IPS DF 19.7 (cell line): ENCODE results near the gene ZNF629.

ENCODE experiments used
- DNase-seq: peaks from one replicate; pipeline ENCODE4 v3.0.0-alpha.2; 2013; ENCODE audit warnings: low read depth, low spot score

Gene ZNF629

GRCh38 chr16:30786115-30786935 lies 680 bp downstream of the ZNF629 start:
- DNase-seq: no peak

- no peak for DNase-seq
Observed at GRCh38 chr16:30785126-30786106, 1.6 kb downstream of the ZNF629 start.

DNA sequence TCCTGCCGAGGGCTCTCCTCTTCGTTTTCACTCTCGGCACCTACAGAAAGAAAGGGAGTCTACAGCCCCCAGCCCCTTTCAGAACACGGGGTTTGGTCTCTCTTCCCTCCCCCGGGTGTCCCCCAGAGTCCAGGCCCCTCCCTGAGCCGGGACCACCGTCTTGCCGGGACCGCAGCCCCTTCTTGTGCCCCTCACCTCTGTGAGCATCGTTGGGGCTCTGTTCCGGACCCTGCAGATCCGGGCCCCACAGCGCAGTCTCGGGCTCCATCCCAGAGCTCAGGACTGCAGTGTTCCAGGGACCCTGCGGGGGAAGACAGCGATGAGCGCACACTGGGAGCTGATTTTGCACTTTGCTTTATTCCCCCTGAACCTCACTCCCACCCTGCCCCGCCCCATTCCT lies 2.8 kb downstream of the ZNF629 start:
- no peak for DNase-seq

GRCh38 chr16:30783280-30784109 lies 3.5 kb downstream of the ZNF629 start:
- DNase-seq: no peak

- no peak for DNase-seq
Observed at GRCh38 chr16:30782486-30783279, 4.3 kb downstream of the ZNF629 start.

DNA sequence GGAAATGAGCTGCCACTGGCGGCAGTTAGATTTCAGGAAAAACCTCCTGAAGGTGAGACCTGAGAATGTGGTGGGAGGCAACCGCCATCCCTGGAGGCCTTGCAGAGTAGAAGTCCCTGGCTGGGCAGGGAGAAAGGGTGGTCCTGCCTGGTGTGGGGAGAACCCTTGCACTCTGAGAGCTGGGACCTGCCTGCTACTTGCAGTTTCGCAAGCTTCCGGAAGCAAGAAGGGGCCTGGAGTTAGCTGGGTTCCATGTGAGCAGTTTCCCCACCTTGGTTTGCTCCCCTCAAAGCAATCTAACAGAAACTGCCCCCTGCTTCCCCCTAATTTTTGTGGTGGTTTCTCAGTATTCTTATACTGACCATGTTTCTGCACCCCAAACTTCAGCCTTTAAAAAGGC lies 6.5 kb downstream of the ZNF629 start:
- DNase-seq: no peak

- DNase-seq: no peak
Observed at GRCh38 chr16:30780021-30780420, 7.0 kb downstream of the ZNF629 start.

- DNase-seq: no peak
Observed at GRCh38 chr16:30779596-30779995, 7.4 kb downstream of the ZNF629 start.

DNA sequence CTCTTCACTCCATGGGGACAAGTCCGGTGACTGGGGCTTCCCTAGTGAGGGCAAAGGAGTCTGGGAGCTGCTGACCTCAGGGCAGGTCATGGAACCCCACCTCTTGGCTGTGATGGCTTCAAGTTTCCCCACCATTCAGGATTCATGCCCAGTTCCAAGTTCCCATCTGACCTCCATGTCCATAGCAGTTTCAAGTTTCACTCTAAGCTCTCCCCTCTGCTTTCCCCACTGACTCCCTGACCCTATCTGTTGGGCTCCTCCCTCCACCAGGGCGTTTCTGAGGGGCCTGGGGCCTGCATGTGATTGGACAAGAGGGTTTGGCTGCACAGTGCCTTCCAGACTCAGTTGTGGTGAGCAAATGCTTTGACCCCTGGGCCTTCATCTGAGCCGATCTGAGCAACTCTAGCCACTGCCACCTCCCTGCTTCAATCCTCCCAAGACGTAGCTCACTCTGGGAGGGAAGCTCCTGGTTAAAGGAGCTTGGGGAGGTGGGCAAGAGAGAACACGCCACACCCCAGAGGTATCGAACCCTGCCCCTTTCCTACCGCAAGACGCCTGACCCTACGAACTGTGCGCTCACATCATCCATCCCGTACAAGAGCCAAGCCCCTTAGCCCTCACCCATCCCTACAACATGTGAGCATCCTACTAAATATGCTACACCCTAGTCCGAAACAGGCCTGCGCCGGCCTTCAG lies 8.3 kb downstream of the ZNF629 start:
- no peak for DNase-seq

DNA sequence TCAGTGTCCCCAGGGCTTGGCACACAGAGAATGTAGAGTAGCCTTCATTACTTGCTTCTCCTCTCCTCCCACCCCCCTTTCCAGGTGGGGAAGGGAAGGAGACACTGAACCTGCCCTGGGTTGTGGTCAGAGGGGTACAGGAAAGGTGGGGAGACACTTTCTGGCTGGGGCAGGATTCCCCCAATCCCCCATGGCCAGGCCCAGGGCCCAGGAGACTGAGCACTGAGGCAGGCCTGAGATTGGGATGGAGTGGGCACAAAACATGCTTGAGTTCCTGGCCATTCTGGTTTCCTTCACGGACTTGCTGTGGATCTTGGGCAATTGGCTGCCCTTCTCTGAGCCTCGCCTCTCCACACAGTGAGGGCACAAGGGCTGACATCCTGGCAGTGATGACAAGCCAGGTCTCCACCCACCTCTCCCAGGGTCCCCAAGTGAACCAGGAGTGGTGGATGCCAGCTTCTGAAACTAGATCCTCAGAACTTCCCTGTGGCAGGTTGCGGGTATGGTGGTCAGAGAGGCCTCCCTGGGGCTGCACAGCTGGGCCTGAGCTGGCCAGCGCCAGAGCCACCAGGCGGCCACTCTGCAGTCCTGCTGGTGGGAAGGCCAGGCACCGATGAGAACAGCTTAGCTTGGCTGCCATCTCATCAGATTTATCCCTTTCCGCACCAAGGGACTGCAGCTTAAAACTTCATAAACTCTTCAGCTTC lies 9.3 kb downstream of the ZNF629 start:
- DNase-seq: no peak

DNA sequence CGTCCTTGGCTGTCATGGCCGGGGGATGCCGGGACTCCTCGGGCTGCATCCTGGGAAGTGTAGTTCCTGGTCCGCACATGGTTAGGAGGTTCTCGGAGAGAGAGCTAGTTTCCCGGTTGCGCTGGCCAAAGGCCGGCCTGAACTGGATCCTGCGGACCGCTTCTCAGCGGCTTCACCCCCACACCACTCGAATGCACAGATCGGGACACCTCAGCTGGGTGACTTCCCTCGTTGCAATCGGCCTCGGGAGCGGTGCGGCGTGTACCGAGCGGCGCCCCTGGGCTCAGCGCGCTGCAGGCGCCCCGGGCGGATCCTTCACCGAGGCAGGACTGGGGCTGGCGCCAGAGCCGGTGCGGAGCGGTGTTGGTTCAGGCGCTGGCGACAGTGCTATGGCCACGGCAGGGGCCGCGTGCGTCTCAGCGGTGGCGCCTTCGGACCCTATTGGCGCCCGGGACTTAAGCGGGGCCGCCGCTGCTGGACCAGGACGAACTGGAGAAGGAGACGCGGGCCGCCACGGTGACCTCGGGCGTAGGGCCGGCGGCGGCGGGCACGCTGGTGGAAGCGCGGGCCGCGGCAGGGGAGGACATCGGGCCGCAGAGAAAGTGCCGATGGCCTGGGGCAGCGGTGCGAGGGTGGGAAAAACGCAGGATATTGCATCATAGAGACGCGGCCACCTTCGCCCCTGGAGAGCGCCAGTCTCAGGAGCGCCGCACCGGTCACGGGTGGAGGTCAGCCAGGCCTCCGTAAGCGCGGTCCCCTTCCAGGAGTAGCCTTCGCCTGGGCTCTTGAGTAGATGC lies 11.4 kb downstream of the ZNF629 start:
- peak; percentile 77 for DNase-seq

DNA sequence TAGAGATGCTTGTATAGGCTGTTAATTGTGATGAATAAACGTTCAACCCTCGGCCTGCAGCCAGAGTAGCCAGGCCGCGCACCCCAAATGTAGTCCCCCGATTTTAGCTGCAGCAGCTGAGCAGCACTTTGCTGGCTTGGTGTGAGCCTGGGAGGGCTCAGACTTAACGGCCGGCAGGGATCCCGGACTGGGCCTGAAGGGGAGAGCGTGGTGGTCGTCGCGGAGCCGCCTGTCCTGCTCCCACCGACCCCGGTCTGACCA lies 11.9 kb downstream of the ZNF629 start:
- DNase-seq: no peak

DNA sequence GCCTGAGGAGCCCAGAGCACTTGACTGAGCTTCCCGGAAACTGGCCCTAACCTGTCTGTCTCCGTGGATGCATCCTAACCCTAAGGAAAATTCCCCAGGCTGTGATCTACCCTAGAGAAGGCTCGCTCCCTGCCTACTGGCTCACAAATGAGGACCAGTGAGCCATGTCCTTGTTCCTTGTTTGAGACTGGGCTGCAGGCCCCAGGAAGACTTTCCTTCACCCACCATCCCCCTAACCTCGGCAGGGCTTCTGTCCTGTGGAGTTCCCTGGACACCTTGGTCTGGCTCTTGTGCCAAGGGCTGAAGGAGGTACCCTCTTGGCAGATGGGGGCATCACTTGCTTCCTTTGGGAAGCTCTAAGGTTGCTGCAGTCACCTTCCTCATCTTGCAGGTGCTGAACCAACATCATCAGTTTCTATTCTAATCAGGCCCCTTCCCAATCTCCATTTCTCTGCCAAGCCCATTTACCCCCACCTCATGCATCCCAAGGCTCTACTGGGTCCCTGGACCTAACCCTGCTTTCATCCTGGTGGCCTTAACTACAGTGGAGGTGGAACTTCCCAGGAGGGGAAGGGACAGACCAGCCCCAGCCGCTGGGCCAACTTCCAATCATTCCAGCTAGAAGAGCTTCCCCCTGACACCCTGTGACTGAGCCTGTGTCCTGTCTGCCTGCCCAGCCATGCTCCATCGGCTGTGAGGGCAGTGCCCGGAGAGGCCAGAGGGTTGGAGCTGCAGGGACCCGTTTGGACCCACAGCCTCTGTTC lies 12.5 kb downstream of the ZNF629 start:
- no peak for DNase-seq

DNA sequence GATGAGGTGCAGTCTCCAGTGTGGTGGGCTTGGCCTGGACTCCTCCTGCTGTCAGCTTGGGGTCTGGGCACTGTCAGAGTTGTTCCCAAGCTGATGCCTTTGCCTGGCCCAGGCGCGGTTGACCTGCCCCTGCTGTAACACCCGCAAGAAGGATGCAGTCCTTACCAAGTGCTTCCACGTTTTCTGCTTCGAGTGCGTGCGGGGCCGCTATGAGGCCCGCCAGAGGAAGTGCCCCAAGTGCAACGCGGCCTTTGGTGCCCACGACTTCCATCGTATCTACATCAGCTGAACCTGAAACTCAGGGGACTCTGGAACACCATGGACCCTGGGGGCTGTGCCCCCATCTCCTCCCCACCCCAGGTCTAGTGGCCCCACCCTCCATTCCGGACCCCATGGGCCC lies 13.2 kb downstream of the ZNF629 start:
- no peak for DNase-seq

- DNase-seq: no peak
Observed at GRCh38 chr16:30771726-30772125, 15.3 kb downstream of the ZNF629 start.

DNA sequence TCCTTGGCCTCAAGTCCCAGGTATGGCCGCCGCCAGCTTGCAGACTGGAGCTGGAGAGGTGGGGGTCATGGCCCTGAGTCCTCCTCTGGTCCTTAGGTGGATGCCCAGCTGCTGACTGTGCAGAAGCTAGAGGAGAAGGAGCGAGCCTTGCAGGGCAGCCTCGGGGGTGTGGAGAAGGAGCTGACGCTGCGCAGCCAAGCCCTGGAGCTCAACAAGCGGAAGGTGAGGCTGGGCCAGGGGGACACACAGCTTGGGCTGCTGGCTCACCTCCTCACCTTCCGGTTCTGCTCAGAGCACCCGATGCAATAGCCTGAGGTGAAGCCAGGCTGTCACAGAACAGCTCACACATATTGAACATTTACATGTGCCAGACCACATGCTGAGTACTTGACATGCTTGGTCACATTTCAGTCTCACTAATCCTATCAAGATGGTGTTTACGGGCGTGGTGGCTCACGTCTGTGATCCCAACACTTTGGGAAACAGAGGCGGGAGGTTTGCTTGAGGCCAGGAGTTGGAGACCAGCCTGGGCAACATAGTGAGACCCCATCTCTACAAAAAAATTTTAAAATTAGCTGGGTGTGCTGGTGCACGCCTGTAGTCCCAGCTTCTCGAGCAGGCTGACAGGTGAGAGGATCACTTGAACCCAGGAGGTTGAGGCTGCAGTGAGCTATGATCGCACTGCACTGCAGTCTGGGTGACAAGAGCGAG lies 17.5 kb downstream of the ZNF629 start:
- no peak for DNase-seq

DNA sequence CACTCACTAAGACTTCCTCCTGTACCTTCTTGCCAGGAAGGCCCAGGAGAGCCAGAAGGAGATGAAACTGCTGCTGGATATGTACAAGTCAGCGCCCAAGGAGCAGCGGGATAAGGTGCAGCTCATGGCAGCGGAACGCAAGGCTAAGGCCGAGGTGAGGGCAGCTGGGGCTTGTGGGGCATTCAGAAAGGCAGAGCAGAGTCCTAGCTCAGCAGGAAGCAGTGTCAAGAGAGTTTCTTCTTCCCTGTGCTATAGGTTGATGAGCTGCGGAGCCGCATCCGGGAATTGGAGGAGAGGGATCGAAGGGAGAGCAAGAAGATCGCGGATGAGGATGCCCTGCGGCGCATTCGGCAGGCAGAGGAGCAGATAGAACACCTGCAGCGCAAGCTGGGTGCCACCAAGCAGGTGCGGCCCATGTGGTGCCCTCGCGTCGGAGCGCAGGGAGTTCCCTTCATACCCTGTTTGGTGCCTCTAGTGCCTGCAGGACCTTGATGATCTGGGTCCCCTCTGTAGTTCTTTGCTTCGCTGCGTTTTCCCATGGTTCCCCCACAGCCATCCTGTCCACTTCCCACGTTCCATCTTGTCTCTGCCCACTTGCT lies 18.3 kb downstream of the ZNF629 start:
- no peak for DNase-seq
